GM21528 (cell line): ENCODE measurements around the gene INTS14.
A peak's percentile ranks its signal among the peaks of the same experiment; 100 is the strongest.
"Not testable (repeated sequence)": the region's sequence is repeated elsewhere in the genome, so short reads cannot be mapped to it uniquely, and the experiment has no call there.

Source experiments
- ATAC-seq: cut with Tn5 transposase; IDR thresholded peaks from one replicate; pipeline ENCODE4 v1.9.1; 2021; ENCODE audit warnings: mild to moderate bottlenecking, moderate library complexity; ENCODE audit not compliant: unreplicated experiment, low FRiP score

Gene INTS14

GRCh38 chr15:65632780-65633375, 21.9 kb upstream of the INTS14 start:
- ATAC-seq, result no peak

GRCh38 chr15:65631503-65631902, 20.6 kb upstream of the INTS14 start:
- no peak for ATAC-seq

- peak; percentile 59 for ATAC-seq
Observed at GRCh38 chr15:65630760-65631159, 19.8 kb upstream of the INTS14 start.

- no peak for ATAC-seq
Observed at GRCh38 chr15:65629548-65629947, 18.6 kb upstream of the INTS14 start.

- ATAC-seq, result no peak
Observed at GRCh38 chr15:65626856-65627255, 15.9 kb upstream of the INTS14 start.

GRCh38 chr15:65623103-65623502, 12.2 kb upstream of the INTS14 start:
- ATAC-seq, result no peak

GRCh38 chr15:65621638-65622037, 10.7 kb upstream of the INTS14 start, which contains the start of gene SLC24A1:
SLC24A1 (plus strand) TSS chr15:65621938; CDS start chr15:65624081, 2,143 bp downstream.
- ATAC-seq, result no peak

GRCh38 chr15:65620833-65621232, 9.9 kb upstream of the INTS14 start:
- ATAC-seq, result no peak

GRCh38 chr15:65619626-65620290, 8.8 kb upstream of the INTS14 start:
- no peak for ATAC-seq

- no peak for ATAC-seq
Observed at GRCh38 chr15:65618560-65619109, 7.7 kb upstream of the INTS14 start.

- not testable (repeated sequence) for ATAC-seq
Observed at GRCh38 chr15:65615887-65616286, 5.0 kb upstream of the INTS14 start.

GRCh38 chr15:65612949-65613744, 2.2 kb upstream of the INTS14 start:
- ATAC-seq, result no peak

- ATAC-seq, result no peak
Observed at GRCh38 chr15:65612616-65612946, 1.6 kb upstream of the INTS14 start.

GRCh38 chr15:65611888-65612615, 1.1 kb upstream of the INTS14 start:
- no peak for ATAC-seq

GRCh38 chr15:65603559-65603958, 7.4 kb downstream of the INTS14 start:
- no peak for ATAC-seq

- no peak for ATAC-seq
Observed at GRCh38 chr15:65603134-65603533, 7.8 kb downstream of the INTS14 start.

GRCh38 chr15:65599677-65600076, 11.3 kb downstream of the INTS14 start:
- ATAC-seq, result no peak

- no peak for ATAC-seq
Observed at GRCh38 chr15:65598468-65598867, 12.5 kb downstream of the INTS14 start.

GRCh38 chr15:65595960-65596359, 15.0 kb downstream of the INTS14 start:
- ATAC-seq, result no peak

- ATAC-seq, result no peak
Observed at GRCh38 chr15:65587094-65587493, 23.8 kb downstream of the INTS14 start.

GRCh38 chr15:65584241-65584640, 26.7 kb downstream of the INTS14 start:
- ATAC-seq, result no peak
